Measurements from ENCODE around the gene DUSP28. TPM values are rescaled to one million over a fixed set of nuclear protein-coding genes. Genes with fewer than 3 reads are reported as not detected.

Gene DUSP28
- total and polyA plus RNA-seq, 2 experiments from 2014 or later, result 2.7 to 4.3 TPM

GRCh38 chr2:240570531-240571313 is 10.6 kb downstream of the DUSP28 start:
- H3K36me3 ChIP-seq (ENCODE audit: insufficient read depth), result no peaks in the 10 kb centered on the region
- TF ChIP-seq ZNF331 (CRISPR knock-in tag; IDR thresholded peaks at IDR 0.05; ENCODE audit: low read depth), result no peak
- TF ChIP-seq CREB1 (CRISPR knock-in tag; IDR thresholded peaks at IDR 0.05; ENCODE audit: low read depth), result no peak
- TF ChIP-seq EZH2 (IDR thresholded peaks at IDR 0.05; ENCODE audit: low read depth, unreplicated experiment), result no peak
- no peak for TF ChIP-seq ETS1 (IDR thresholded peaks at IDR 0.05)
- TF ChIP-seq ZNF114 (CRISPR knock-in tag; IDR thresholded peaks at IDR 0.05), result no peak
- TF ChIP-seq EZH2phosphoT487 (IDR thresholded peaks at IDR 0.05; ENCODE audit: unreplicated experiment), result no peak
- TF ChIP-seq STAT1 (IDR thresholded peaks at IDR 0.05; ENCODE audit: unreplicated experiment), result no peak
- no peak for TF ChIP-seq NANOG (IDR thresholded peaks at IDR 0.05; ENCODE audit: borderline replicate concordance)
- Mint-ChIP-seq H3K27me3 (ENCODE audit: insufficient read depth, low read depth, poor library complexity) (peaks cover 37% of the 10 kb centered on the region), H3K9me3 (no peaks in the 10 kb centered on the region), H3K27ac (no peak overlapping the region), H3K4me3 (no peak overlapping the region), H3K4me1 (peaks cover 14% of the 10 kb centered on the region), H3K36me3 (ENCODE audit: low read depth) (no peaks in the 10 kb centered on the region)
- H3K4me1 ChIP-seq (ENCODE audit: insufficient read depth), result peaks cover 7% of the 10 kb centered on the region; the same call in 1 of the 2 replicates
- H3K27me3 ChIP-seq (ENCODE audit: insufficient read depth), result peaks cover 32% of the 10 kb centered on the region
- no peak for ATAC-seq
- DNase-seq (ENCODE audit: low spot score), result no peak
- peaks cover 7% of the 10 kb centered on the region; the same call in 1 of the 2 replicates for H3F3A ChIP-seq (replicated peaks; ENCODE audit: low read depth)
- no peaks in the 10 kb centered on the region; the same call in 1 of the 2 replicates for H4K20me1 ChIP-seq (replicated peaks; ENCODE audit: insufficient read depth)
- no peak overlapping the region for H2AFZ ChIP-seq
- no peak overlapping the region for H3K4me2 ChIP-seq
- H3K79me2 ChIP-seq (replicated peaks; ENCODE audit: insufficient read depth), result no peaks in the 10 kb centered on the region
- no peak overlapping the region for H3K27ac ChIP-seq (ENCODE audit: low read depth)
- H3K4me3 ChIP-seq, result no peak overlapping the region
- no peaks in the 10 kb centered on the region for H3K9me2 ChIP-seq (ENCODE audit: insufficient read depth)

- H3K36me3 Mint-ChIP-seq (ENCODE audit: low read depth), result no peaks in the 10 kb centered on the region
- H3K4me1 ChIP-seq (ENCODE audit: insufficient read depth), result peaks cover 3% of the 10 kb centered on the region; the same call in 1 of the 2 replicates
- no peak overlapping the region for H3K4me2 ChIP-seq
- H3K27me3 Mint-ChIP-seq (ENCODE audit: insufficient read depth, low read depth, poor library complexity), result peaks cover 34% of the 10 kb centered on the region
- no peak overlapping the region for H3K27ac ChIP-seq (ENCODE audit: low read depth)
- peaks cover 7% of the 10 kb centered on the region; the same call in 1 of the 2 replicates for H3F3A ChIP-seq (replicated peaks; ENCODE audit: low read depth)
- no peak overlapping the region for H3K4me3 Mint-ChIP-seq
- H3K9me3 Mint-ChIP-seq, result no peaks in the 10 kb centered on the region
- no peaks in the 10 kb centered on the region for H3K9me2 ChIP-seq (ENCODE audit: insufficient read depth)
- no peak overlapping the region for H3K4me3 ChIP-seq
- DNase-seq (ENCODE audit: low spot score) (no peak), ATAC-seq (no peak)
- H3K79me2 ChIP-seq (replicated peaks; ENCODE audit: insufficient read depth), result no peaks in the 10 kb centered on the region
- no peaks in the 10 kb centered on the region; the same call in 1 of the 2 replicates for H4K20me1 ChIP-seq (replicated peaks; ENCODE audit: insufficient read depth)
- H2AFZ ChIP-seq, result no peak overlapping the region
- no peaks in the 10 kb centered on the region for H3K36me3 ChIP-seq (ENCODE audit: insufficient read depth)
- H3K4me1 Mint-ChIP-seq, result peaks cover 9% of the 10 kb centered on the region
- H3K27me3 ChIP-seq (ENCODE audit: insufficient read depth), result peaks cover 32% of the 10 kb centered on the region
- H3K27ac Mint-ChIP-seq, result no peak overlapping the region
- TF ChIP-seq REST (IDR thresholded peaks at IDR 0.05; ENCODE audit: unreplicated experiment) (no peak), CTCF (conservative IDR thresholded peaks at IDR 0.05; ENCODE audit: low read depth in 2 of 2) (no peak), POLR2AphosphoS5 (IDR thresholded peaks at IDR 0.05; ENCODE audit: low read depth) (no peak), EZH2 (IDR thresholded peaks at IDR 0.05; ENCODE audit: low read depth, unreplicated experiment) (no peak), ZNF114 (CRISPR knock-in tag; IDR thresholded peaks at IDR 0.05) (no peak)
Observed at GRCh38 chr2:240571314-240571973, 11.3 kb downstream of the DUSP28 start.

All from GM23338 (cell line).